Astrocyte of the cerebellum (primary cell): ENCODE results near the gene MICAL3.

ENCODE experiments used
- DNase-seq: peaks from one replicate; pipeline ENCODE4 v3.0.0-alpha.2; 2011; ENCODE audit warnings: low read depth
- H3K4me3 ChIP-seq: 2 replicates; pipeline ENCODE4 v1.5.1; 2011; ENCODE audit warnings: mild to moderate bottlenecking, low read depth, low read length, moderate library complexity
- CTCF ChIP-seq: IDR thresholded peaks from 2 replicates; pipeline ENCODE4 v1.5.1; 2012; ENCODE audit warnings: low read length, low read depth, moderate library complexity, mild to moderate bottlenecking; ENCODE audit errors: missing control alignments
- in situ Hi-C: cut with HindIII; loops from 2 replicates; pipeline ENCODE4 v1.10.0; 2017; ENCODE audit warnings: low sequenced_read_pairs

Gene MICAL3

GRCh38 chr22:17931400-17931825 lies 92.9 kb downstream of the MICAL3 start:
- no peak for DNase-seq
- no peak overlapping the region for H3K4me3 ChIP-seq
- in situ Hi-C loops = no loop called here
- TF ChIP-seq CTCF = no peak

- in situ Hi-C loops = no loop called here
- DNase-seq = no peak
- no peak for TF ChIP-seq CTCF
- no peak overlapping the region for H3K4me3 ChIP-seq
Observed at GRCh38 chr22:17930455-17931313, 93.7 kb downstream of the MICAL3 start.

GRCh38 chr22:17929909-17930308 lies 94.5 kb downstream of the MICAL3 start:
- H3K4me3 ChIP-seq = no peak overlapping the region
- in situ Hi-C loops = no loop called here
- no peak for DNase-seq
- TF ChIP-seq CTCF = no peak

- in situ Hi-C loops = no loop called here
- no peak for TF ChIP-seq CTCF
- H3K4me3 ChIP-seq = no peak overlapping the region
- DNase-seq = no peak
Observed at GRCh38 chr22:17928391-17928790, 96.0 kb downstream of the MICAL3 start.

GRCh38 chr22:17927062-17927461 lies 97.3 kb downstream of the MICAL3 start:
- no peak for TF ChIP-seq CTCF
- H3K4me3 ChIP-seq = no peak overlapping the region
- DNase-seq = no peak
- in situ Hi-C loops = no loop called here

GRCh38 chr22:17926516-17926915 lies 97.8 kb downstream of the MICAL3 start:
- in situ Hi-C loops = no loop called here
- DNase-seq = no peak
- no peak overlapping the region for H3K4me3 ChIP-seq
- TF ChIP-seq CTCF = no peak
